Measurements from ENCODE around the gene TMEM270.
"Not testable (repeated sequence)": the region's sequence is repeated elsewhere in the genome, so short reads cannot be mapped to it uniquely, and the experiment has no call there.

The TMEM270 gene

GRCh38 chr7:73861305-73861704 lies 346 bp downstream of the TMEM270 start:
- DNase-seq (ENCODE audit: low spot score), result no peak

DNA sequence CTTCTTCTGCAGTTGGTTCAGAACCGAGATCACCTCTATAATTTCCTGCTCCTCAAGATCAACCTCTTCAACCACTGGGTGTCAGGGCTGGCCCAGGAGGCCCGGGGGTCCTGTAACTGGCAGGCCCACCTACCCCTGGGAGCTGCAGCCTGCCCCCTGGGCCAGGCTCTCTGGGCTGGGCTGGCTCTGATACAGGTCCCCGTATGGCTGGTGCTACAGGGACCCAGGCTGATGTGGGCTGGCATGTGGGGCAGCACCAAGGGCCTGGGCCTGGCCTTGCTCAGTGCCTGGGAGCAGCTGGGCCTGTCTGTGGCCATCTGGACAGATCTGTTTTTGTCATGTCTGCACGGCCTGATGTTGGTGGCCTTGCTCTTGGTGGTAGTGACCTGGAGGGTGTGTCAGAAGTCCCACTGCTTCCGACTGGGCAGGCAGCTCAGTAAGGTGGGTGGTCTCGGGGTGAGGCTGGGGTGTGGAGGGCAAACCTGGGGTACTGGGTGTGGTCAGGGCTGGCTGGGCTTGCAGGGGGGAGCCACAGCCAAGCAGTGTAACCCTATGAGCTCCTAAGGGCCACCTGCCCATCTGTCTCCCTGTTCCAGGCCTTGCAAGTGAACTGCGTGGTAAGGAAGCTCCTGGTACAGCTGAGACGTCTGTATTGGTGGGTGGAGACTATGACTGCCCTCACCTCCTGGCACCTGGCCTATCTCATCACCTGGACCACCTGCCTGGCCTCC lies 4.2 kb downstream of the TMEM270 start:
- DNase-seq (ENCODE audit: low spot score), result no peak

GRCh38 chr7:73865738-73866445 lies 4.9 kb downstream of the TMEM270 start:
- peak; percentile 73 for DNase-seq (ENCODE audit: low spot score)

GRCh38 chr7:73866446-73866767 lies 5.4 kb downstream of the TMEM270 start:
- DNase-seq (ENCODE audit: low spot score), result no peak

DNA sequence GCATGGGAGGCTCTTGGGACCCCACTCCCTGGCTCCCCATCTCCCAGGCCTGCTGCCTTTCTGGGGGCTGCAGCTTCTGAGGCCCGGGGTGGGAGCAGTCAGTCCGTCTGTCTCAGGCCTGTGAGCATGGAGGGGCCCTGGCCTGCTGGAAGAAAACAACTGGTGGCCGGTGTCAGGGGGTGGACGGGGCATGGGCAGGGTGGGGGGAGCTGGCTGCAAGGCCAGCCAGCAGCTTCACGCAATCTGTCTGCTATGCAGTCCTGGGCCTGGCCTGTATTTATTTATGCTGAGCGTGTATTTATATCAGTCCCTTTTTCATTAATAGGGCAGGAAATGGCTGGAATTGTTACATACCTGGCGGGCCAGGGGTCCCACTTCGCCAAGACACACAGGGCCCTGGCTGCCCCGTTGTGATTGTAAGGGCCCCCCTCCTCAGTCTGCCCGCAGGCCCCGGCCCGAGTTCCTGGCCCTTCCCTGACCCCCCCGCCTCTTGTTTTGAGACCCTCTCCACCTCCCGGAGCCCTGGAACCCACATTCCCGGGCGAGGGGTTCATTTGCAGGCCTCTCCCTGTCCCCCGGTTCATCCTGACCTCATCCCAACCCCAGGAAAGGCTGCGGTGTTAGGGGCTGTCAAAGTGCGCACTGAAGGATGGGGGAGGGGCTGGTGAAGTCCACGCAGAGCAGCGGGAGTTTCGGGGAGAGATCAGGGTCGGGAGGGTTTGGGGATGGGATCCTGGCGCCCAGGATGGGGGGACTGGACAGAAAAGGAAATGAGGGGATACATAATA lies 8.2 kb downstream of the TMEM270 start:
- no peak for DNase-seq (ENCODE audit: low spot score)

DNA sequence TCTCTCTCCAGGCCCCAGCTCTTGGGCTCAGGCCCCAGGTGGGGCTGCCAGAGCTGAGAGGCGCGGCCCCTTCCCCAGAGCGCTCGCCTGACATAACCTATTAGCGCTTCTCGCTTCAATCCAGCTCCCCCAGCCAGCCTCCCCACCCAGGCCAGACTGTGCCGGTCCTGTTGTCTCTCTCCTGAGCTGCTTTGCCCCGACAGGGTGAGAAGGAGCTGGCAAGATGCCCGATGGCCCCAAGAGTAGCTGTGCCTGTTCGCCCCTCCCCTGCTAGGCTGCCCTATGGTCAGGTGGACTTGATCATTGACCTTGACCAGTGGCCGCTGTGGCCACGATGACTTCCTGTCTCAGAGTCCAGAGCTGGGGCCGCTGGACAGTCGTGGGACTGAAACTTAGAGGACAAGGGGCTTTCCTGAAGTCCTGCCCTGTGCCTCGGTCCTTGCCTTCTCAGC lies 9.1 kb downstream of the TMEM270 start:
- DNase-seq (ENCODE audit: low spot score), result no peak

- no peak for DNase-seq (ENCODE audit: low spot score)
These were observed 10.4 kb downstream of the TMEM270 start for GRCh38 chr7:73871163-73872011.

DNA sequence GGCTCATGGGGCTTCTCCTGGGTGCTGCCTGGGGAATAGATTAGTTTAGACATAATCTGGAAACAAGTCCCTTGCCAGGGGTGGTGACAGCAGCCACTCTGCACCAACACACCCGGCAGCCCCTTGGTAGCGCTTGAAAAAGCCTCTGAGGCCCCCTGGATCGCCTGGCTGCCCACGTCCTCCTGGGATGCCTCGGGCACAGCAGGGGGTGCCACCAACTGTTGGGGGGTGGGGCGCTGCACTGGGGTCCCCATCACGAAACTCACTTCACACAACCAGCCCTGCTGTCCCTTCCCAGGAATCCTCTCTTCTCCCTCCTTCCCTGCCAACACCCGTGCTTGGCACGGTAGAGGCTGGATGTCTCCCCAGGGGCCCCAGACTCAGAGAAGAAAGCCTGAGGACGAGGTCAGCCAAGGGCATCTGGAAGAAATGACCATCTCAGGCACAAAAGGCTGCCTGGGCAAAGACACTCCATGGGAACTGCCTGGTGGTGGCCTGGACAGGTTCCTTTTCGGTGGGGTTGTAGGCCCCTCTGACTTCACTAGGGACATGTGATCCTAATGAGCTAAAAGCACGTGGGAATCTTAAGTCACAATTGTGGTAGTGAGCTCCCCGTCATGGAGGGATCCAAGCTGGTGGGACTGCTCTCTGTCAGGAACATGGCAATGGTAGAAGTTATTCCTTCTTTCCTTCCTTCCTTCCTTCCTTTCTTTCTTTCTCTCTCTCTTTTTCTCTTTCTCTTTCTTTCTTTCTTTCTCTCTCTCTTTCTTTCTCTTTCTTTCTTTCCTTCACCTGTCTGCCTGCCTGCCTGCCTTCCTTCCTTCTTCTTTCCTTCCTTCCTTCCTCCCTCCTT lies 11.3 kb downstream of the TMEM270 start:
- DNase-seq (ENCODE audit: low spot score), result no peak

DNA sequence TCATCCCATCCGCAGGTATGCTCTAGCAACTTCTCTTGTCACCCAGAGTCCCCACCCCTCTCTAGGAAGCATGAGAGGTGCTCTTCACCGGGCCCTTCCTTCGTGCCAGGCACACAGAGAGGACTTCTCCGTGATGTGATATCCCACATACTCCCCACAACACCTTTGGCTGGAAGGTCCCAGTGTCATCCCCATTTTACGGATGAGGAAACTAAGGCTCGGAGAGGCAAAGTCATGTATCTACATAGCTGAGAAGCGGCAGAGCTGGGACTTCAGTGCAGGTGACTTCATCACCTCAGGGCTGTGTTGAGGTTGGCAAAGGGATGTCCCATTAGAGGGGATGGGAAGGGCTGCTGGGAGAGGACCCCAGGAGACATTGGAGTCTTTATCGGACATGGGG lies 15.4 kb downstream of the TMEM270 start:
- DNase-seq (ENCODE audit: low spot score), result no peak

GRCh38 chr7:73876973-73877372 lies 16.0 kb downstream of the TMEM270 start:
- DNase-seq (ENCODE audit: low spot score), result no peak

GRCh38 chr7:73879977-73880681 lies 19.2 kb downstream of the TMEM270 start:
- peak; percentile 78 for DNase-seq (ENCODE audit: low spot score)

GRCh38 chr7:73880755-73881328 lies 19.9 kb downstream of the TMEM270 start:
- no peak for DNase-seq (ENCODE audit: low spot score)

DNA sequence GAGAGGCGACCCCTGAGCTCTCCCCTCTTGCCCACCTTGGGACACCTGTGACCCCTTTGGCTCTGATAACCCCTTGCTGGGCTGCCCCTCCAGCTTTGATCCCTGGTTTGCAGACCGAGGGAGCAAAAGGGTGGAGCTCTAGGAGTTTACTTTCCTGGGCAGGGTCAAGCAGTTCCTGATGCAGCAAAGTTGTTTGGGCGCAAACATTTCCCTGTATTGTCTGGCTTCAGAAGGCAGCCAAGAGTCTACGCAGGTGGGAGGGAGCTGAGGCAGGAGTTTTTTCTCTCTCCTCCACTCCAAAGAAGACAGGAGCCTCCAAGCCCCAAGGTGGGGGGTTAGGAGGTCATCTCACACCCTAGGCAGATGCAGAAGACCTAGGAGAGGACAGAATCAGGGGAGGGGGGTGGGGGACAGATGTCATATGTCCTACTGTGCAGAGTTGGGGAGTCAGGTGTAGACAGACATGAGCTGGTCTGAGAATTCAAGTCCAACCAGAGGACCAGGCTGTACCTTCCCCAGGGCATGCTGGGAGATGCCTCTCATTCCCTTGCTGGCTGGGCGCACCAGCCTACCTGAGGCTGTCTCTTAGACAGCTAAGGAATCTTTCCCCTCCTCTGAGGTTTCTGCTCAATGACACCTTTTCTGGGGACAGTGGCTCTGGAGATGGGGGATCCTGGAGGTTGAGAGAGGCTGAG lies 20.5 kb downstream of the TMEM270 start:
- DNase-seq (ENCODE audit: low spot score), result no peak

GRCh38 chr7:73882047-73882402 lies 21.1 kb downstream of the TMEM270 start:
- no peak for DNase-seq (ENCODE audit: low spot score)

DNA sequence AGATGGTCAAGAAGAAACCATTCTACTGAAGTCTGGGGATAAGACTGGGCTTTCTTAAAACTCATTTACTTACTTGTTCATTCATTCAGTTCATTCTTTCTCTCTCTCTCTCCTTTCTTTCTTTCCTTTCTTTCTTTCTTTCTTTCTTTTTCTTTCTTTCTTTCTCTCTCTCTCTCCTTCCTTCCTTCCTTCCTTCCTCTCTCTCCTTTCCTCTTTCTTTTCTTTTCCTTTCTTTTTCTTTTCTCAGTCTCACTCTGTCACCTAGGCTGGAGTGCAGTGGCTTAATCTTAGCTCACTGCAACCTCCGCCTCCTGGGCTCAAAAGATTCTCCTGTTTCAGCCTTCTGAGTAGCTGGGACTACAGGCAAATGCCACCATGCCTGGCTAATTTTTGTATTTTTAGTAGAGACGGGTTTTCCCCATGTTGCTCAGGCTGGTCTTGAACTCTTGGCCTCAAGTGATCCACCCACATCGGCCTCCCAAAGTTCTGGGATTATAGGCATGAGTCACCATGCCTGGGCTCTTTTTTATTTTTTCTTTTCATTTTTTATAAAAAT lies 24.0 kb downstream of the TMEM270 start:
- not testable (repeated sequence) for DNase-seq (ENCODE audit: low spot score)

GRCh38 chr7:73885433-73885974 lies 24.5 kb downstream of the TMEM270 start:
- DNase-seq (ENCODE audit: low spot score), result no peak

GRCh38 chr7:73885975-73886798 lies 25.2 kb downstream of the TMEM270 start:
- DNase-seq (ENCODE audit: low spot score), result peak; percentile 78

- DNase-seq (ENCODE audit: low spot score), result no peak
These were observed 26.8 kb downstream of the TMEM270 start for GRCh38 chr7:73887762-73888161.

Data from AG08395 (cell line).